Stimulated activated CD4-positive, alpha-beta T cell treated with anti-CD3 and anti-CD28 coated beads, Interleukin-1b, Interleukin-23, amount 100 ng/mL, for 1 hour (primary cell): Measurements from ENCODE around the gene AURKB.

ENCODE experiments used
- DNase-seq, 2 donors: peaks; one replicate each; pipeline ENCODE4 v3.0.0-alpha.2; 2020; ENCODE audit warnings: low read depth in 2 of 2

Gene AURKB

GRCh38 chr17:8162233-8162996, 48.0 kb downstream of the AURKB start, which contains the start of gene VAMP2:
TSS of gene VAMP2 (minus strand) at chr17:8162948. CDS start at chr17:8162879, 69 bp downstream.
- peak; percentile 62 to 63 for DNase-seq

GRCh38 chr17:8161289-8162232, 48.8 kb downstream of the AURKB start:
- DNase-seq, result no peak

GRCh38 chr17:8160741-8161221, 49.6 kb downstream of the AURKB start:
- no peak for DNase-seq

- DNase-seq, result no peak
Observed at GRCh38 chr17:8160224-8160577, 50.2 kb downstream of the AURKB start.

- no peak for DNase-seq
Observed at GRCh38 chr17:8159459-8160223, 50.7 kb downstream of the AURKB start.

- DNase-seq, result no peak
Observed at GRCh38 chr17:8159032-8159400, 51.4 kb downstream of the AURKB start.

- peak; percentile 63 to 80 for DNase-seq
Observed at GRCh38 chr17:8158267-8159031, 51.9 kb downstream of the AURKB start.

- DNase-seq, result peak; percentile 99 to 100
Observed at GRCh38 chr17:8156246-8156992, 54.0 kb downstream of the AURKB start.

- DNase-seq, result no peak
Observed at GRCh38 chr17:8155996-8156245, 54.5 kb downstream of the AURKB start.

- DNase-seq, result no peak
Observed at GRCh38 chr17:8155231-8155995, 55.0 kb downstream of the AURKB start.
